DMS53 treated with DMSO at 0.1 percent for 48 hours (cell line): ENCODE data around the gene RCN2.

ENCODE experiments used
- DNase-seq: peaks from one replicate; lab custom pipeline; 2025; ENCODE audit not compliant: unreplicated experiment; lab: John Stamatoyannopoulos, UW

RCN2 gene

DNA sequence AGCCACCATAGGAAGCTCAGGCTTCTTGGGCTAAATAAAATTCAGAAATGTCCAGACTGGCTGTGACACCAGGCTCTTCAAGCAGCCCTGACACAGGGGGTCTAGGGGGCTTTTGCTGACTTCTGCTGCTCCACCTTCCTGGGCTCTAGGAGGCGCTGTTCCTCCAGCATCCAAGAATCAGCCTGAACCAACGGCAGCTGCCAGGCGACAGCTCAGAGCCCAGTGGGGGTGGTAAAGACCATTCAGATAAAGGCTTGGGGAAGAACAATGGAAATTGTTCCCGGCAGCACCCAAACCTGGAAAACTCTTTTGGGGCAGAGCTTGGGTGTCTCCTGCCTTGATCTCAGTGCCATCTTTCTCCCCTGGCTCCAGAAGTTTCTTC lies 41.8 kb downstream of the RCN2 start:
- no peak for DNase-seq

GRCh38 chr15:76973906-76974305 lies 42.4 kb downstream of the RCN2 start:
- DNase-seq = no peak

DNA sequence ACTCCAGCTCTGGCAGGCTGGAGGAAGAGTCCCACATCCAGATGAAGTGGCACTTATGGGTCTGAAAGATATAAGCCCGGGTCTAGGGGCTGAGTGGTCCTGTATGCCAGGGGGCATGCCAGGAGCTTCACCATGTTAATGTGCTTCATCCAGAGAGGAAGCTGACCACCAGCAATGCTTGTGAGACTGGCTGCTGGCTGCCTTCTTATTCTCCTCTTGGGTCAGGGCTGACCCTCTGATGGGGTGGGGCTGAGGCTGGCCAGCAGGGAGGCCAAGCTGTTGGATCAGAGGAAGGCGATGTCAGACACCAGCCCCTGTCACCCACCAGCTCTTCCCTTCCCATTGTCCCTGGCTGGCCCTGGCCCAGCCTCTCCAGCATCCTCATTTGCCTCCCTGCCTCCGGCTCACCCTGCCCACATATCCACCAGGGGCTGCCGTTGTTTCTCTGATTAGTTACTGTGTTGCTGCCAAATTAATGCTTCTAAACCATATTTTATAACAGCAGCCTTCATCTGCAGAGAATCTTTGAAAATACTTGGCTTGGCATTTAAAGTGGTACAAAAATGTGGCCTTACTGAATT lies 43.0 kb downstream of the RCN2 start:
- no peak for DNase-seq

- no peak for DNase-seq
Measured at GRCh38 chr15:76976141-76976540, 44.6 kb downstream of the RCN2 start.

DNA sequence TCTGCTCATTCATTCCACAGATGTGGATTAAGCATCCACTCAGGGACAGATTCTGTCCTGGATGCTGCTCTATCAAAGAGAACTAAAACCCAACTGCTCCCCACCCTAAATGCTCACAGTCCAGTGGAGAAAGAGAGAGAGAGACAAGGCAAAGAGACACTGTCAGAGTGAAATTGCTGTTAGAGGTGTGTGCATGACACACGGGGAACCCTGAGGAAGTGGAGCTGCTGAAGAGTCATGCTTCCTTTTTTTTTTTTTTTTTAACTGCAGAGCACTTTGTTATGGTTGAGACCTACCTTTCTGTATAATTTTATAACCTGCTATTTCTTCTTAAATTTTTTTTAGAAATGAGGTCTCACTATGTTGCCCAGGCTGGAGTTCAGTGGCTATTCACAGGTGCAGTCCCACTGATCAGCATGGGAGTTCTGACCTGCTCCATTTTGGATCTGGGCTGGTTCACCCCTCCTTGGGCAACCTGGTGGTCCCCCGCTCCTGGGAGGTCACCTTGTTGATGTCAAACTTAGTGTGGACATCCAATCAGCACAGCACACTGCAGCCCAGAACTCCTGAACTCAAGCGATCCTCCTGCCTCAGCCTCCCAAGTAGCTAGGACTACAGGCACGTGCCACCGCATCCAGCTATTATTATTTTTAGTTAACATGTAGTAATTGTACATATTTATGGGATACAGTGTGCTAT lies 45.2 kb downstream of the RCN2 start:
- no peak for DNase-seq

- no peak for DNase-seq
Measured at GRCh38 chr15:76978522-76979330, 47.2 kb downstream of the RCN2 start.

GRCh38 chr15:76979331-76979925 lies 47.9 kb downstream of the RCN2 start:
- DNase-seq = no peak

DNA sequence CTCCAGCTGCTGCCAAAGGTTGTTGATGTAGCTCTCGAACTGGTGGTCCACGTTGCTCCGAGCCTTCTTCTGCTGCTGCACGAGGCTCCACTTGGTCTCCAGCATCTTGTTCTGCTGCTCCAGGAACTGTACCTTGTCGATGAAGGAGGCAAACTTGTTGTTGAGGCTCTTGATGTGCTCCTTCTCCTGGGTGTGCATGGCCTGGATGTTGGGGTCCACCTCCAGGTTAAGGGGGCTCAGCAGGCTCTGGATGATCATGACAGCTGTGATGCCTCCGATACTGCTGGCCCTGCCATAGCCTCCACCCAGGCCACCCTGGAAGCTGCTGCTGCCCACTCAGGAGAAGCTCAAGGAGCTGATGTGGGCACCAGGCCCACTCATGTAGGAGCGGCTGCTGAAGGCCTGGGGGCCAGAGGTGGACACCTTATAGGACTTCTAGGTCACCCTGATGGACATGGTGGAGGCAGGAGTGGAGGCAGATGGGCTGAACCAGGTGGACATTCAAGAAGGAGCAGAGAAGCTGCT lies 48.5 kb downstream of the RCN2 start:
- no peak for DNase-seq

GRCh38 chr15:76982356-76982755 lies 50.8 kb downstream of the RCN2 start:
- no peak for DNase-seq

DNA sequence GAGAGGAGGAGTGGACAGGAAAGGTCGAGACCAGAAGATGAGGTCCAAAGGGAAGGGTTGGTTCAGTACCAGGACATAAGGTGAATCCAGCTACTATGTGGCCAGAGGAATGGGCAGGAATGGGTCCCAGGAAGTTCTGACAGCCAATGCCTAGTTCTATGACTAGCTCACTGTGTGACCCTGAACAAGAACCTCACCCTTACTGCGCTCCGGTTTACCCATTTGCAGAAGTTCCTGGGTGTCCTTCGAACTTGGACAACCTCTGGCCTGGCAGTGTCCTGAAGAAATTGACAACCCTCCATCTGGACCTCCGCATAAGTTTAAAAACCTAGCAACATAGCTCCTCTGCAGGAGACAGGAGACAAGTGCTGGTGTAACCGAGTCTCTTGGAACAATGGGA lies 51.2 kb downstream of the RCN2 start:
- no peak for DNase-seq

GRCh38 chr15:76983590-76984375 lies 52.2 kb downstream of the RCN2 start:
- DNase-seq = no peak

DNA sequence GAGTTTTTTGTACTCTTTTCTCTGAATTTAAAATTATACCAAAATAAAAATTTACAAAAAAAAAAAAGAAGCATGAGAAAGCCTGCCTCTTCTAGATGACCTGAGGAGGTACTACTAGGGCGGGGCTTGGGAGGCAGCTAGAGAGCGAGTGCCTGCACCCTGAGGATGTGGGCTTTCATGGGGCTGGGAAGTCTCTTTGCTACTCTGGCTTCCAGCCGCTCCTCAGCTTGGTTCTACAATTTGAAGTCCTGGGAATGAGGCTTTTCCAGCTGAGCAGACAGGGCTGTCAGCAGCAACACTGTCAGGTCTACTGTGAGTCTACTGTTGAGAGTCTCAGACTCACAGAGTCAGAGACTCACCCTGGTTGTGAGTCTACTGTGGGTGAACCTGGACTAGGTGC lies 55.2 kb downstream of the RCN2 start:
- DNase-seq = no peak

GRCh38 chr15:76987276-76987675 lies 55.7 kb downstream of the RCN2 start:
- DNase-seq = no peak

- DNase-seq = no peak
Measured at GRCh38 chr15:76987896-76988860, 56.6 kb downstream of the RCN2 start.

DNA sequence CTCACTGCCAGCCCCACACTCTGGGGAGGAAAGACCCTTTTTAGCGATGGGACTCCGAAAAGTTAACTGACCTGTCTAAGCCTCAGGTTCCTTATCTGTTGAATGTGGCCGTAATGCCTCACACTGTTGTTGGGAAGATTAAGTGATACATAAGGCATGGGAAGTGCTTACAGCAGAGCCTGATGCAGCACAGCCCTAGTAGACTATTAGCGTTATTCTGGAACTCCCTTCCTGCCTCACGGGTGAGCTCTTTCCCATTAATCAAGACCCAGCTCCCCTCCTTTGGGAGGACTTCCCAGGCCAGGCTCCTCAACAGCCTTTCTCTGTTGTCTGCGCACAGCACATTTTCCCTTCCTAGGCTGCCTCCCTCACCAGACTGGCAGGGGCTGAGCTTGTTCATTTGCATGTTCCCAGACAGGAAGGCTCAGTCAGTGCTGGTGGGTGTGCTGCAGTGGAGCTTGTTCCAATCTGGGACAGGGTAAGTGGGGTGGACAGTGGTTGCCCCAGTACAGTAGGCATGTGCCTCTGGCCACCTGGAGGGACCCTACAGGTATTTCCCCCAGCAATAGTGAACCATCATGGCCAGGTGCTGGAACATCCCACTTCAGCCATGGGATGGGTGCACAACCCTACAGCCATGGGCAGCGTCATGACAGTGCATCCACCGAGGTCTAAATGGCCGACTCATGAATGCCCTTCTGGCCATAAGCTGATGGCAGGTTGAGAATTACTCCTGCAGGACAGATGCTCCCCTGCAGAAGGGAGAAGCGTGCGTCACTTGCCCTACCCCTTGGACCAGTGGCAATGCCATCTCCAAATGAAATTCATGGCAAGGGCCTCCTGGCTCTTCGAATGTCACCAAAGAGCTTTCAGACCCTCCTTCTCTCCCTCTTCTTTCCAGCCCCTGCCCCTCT lies 57.6 kb downstream of the RCN2 start:
- no peak for DNase-seq

DNA sequence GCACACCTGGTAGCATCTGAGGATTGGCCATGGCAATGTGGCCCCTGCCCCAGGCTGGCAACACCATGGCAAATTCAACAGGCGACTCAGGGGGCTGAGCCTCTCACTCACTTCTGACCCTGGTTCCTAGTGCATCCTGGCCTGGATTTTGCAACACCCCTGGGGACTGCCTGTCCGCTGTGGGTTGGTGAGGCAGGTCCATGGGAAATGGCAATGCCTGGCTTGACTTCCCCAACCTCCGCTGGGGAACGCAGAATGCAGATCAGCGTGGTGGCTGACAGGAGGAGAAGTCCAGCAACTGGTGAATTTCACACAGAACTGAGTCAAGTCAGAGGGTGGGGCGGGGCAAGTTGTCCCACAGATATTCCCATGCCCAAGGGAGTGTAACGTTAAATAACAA lies 59.5 kb downstream of the RCN2 start:
- DNase-seq = no peak

DNA sequence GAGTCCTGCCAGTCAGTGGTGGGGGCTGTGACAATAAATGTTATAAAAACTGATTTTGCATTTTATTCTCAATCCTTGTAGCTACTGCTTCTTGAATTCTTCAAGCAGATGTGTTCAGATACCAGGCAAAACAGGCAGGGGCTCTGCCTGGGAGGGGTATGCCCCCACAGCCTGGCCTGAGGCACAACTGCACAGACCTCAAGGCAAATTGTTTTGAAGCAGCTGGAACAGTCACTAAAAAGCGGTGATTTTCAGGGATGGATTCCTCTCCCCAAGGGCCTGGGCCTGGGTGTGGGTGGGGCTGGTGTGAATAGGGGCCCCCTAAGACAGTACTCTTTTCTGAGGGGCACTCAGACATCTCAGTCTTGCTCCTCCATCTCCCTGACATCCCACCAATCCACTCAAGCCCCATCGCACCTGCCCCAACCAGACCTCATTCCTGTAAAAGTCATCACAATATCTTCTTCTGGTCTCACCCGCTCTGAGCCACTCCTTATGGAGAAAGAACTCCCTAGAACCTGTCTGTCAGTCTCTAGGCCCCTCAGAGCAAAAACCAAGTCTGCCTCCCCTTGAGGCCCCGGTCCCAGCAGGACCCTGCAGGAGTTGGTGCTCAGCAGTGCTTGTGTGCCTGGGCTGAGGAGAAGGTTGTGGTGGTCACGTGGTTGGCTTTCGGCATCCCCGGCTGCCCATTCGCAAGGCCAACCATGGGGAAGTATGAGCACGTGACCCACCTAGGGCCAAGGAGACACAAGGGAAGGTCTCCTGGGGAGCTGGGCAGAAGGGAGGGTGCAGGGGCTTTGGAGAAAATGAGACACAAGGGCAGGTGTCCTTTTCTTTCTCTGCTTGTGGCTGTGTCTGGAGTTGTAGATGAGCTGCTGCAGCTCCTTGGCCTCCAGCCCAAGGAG lies 60.4 kb downstream of the RCN2 start:
- no peak for DNase-seq
